Activated CD8-positive, alpha-beta T cell treated with anti-CD3 and anti-CD28 coated beads, Interleukin-2, amount 10 ng/mL, durations not matched to agents 7 days and 5 days (primary cell): Measurements from ENCODE around the gene IL17REL. TPM values are rescaled to one million over a fixed set of nuclear protein-coding genes. Genes with fewer than 3 reads are reported as not detected.

ENCODE experiments used
- ATAC-seq: fragments of 150-1000 bp; cut with Tn5 transposase; one replicate; pipeline ENCODE4 v1.10.0; 2021; ENCODE audit warnings: moderate library complexity
- CTCF ChIA-PET: fragments of 350-600 bp; sonication (Branson Sonifier 250); formaldehyde crosslinking; loops from one replicate; lab custom pipeline; 2021; ENCODE audit warnings: antibody characterized with exemption; lab: Charles Lee
- POLR2A ChIA-PET: fragments of 350-600 bp; sonication (Branson Sonifier 250); formaldehyde crosslinking; loops from one replicate; lab custom pipeline; 2021; ENCODE audit warnings: antibody characterized with exemption; lab: Charles Lee
- DNase-seq: peaks from one replicate; pipeline ENCODE4 v3.0.0-alpha.2; 2020
- H3K27ac Mint-ChIP-seq: one replicate; pipeline ENCODE4 v1.8.0; 2021; ENCODE audit warnings: mild to moderate bottlenecking, mixed read lengths
- H3K27me3 Mint-ChIP-seq: one replicate; pipeline ENCODE4 v1.8.0; 2021; ENCODE audit warnings: low read depth, mixed read lengths
- H3K36me3 Mint-ChIP-seq: one replicate; pipeline ENCODE4 v1.8.0; 2021; ENCODE audit warnings: low read depth, mixed read lengths
- H3K4me1 Mint-ChIP-seq: one replicate; pipeline ENCODE4 v1.8.0; 2021; ENCODE audit warnings: low read depth, mixed read lengths
- H3K4me3 Mint-ChIP-seq: one replicate; pipeline ENCODE4 v1.8.0; 2021; ENCODE audit warnings: mild to moderate bottlenecking, mixed read lengths
- H3K9me3 Mint-ChIP-seq: one replicate; pipeline ENCODE4 v1.8.0; 2022; ENCODE audit warnings: mixed read lengths; ENCODE audit not compliant: insufficient read depth
- total RNA-seq, 2 experiments: library from RNA; stranded (reverse); gene quantifications; one replicate each; pipeline ENCODE4 v1.2.3, GENCODE V29; 2021

The IL17REL gene
- total RNA-seq, 2 experiments from 2014 or later = not detected

DNA sequence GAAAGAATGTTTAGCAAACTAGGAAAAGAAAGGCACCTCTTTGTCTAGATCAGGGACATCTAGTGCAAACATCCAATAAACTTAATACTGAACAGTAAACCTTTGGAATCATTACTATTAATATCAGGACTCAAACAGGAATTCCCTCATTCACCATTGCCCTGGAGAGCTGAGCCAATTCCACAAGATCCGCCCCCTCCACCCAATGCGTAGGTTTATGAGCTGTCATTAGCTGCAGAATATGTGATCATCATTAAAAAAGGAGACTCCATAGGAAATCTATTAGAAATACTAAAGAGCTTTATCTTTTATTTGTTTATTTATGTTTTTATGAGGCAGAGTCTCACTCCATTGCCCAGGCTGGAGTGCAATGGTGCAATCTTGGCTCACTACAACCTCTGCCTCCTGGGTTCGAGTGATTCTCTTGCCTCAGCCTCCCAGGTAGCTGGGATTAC lies 5.5 kb downstream of the IL17REL start:
- POLR2A ChIA-PET = no interaction called here
- CTCF ChIA-PET = interaction anchor here (1.0 kb wide), 2 partner anchors 13 to 24 kb away, joined by 3 to 5 read pairs; no protein-coding TSS in a partner anchor
- no peaks in the 10 kb centered on the region for H3K9me3 Mint-ChIP-seq
- ATAC-seq (no peak), DNase-seq (no peak)
- H3K27ac Mint-ChIP-seq = no peak overlapping the region
- peaks cover 19% of the 10 kb centered on the region for H3K27me3 Mint-ChIP-seq
- peaks cover 7% of the 10 kb centered on the region for H3K4me1 Mint-ChIP-seq
- H3K4me3 Mint-ChIP-seq = no peak overlapping the region
- no peaks in the 10 kb centered on the region for H3K36me3 Mint-ChIP-seq

DNA sequence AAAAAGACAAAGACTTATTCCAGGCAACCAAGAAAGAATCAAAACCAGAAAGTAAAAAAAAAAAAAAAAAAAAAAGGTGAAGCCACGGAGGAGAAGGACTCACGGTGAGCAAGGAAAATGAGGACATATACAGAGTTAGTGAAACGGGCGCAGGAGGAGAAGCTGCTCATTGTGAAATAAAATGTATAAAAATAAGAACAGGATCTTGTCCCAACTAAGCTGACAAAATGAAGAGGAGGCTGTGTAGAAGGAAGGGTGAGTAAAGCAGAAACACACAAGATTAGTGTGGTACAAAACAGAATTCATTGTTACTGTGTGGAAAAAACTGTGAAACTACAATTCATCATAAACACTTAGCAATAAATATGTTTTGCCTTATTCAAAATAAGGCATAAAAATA lies 7.6 kb downstream of the IL17REL start:
- Mint-ChIP-seq H3K36me3 (no peaks in the 10 kb centered on the region), H3K9me3 (no peaks in the 10 kb centered on the region), H3K4me3 (no peak overlapping the region), H3K27ac (no peak overlapping the region), H3K27me3 (peaks cover 8% of the 10 kb centered on the region), H3K4me1 (no peaks in the 10 kb centered on the region)
- POLR2A ChIA-PET = no interaction called here
- ATAC-seq (no peak), DNase-seq (no peak)
- CTCF ChIA-PET = interaction anchor here (0.8 to 2.1 kb wide), 4 partner anchors 11 to 26 kb away, joined by 3 to 6 read pairs (median 5); no protein-coding TSS in a partner anchor

DNA sequence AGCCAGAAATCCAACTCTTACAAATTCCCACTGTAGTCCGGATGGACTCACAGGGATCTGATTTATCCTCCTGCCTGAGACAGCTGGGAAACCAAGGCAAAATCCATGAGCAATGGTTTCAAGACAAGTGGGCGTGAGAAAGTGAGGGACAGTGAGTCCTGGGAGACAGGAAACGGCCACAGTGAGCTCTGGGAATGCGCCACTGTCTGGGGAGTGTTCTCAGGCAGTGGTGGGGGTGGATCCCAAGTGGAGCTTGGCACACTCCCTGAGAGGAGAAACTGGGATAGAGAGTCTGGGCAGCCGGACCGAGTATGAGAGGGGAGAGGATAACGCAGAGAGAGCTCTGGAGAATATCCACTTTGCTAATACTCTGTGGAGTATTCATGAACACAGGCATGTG lies 9.8 kb downstream of the IL17REL start:
- peaks cover 5% of the 10 kb centered on the region for H3K27me3 Mint-ChIP-seq
- DNase-seq (no peak), ATAC-seq (no peak)
- no peaks in the 10 kb centered on the region for H3K36me3 Mint-ChIP-seq
- peaks cover 2% of the 10 kb centered on the region for H3K4me1 Mint-ChIP-seq
- H3K4me3 Mint-ChIP-seq = no peak overlapping the region
- POLR2A ChIA-PET = no interaction called here
- H3K9me3 Mint-ChIP-seq = no peaks in the 10 kb centered on the region
- CTCF ChIA-PET = no interaction called here
- no peak overlapping the region for H3K27ac Mint-ChIP-seq

DNA sequence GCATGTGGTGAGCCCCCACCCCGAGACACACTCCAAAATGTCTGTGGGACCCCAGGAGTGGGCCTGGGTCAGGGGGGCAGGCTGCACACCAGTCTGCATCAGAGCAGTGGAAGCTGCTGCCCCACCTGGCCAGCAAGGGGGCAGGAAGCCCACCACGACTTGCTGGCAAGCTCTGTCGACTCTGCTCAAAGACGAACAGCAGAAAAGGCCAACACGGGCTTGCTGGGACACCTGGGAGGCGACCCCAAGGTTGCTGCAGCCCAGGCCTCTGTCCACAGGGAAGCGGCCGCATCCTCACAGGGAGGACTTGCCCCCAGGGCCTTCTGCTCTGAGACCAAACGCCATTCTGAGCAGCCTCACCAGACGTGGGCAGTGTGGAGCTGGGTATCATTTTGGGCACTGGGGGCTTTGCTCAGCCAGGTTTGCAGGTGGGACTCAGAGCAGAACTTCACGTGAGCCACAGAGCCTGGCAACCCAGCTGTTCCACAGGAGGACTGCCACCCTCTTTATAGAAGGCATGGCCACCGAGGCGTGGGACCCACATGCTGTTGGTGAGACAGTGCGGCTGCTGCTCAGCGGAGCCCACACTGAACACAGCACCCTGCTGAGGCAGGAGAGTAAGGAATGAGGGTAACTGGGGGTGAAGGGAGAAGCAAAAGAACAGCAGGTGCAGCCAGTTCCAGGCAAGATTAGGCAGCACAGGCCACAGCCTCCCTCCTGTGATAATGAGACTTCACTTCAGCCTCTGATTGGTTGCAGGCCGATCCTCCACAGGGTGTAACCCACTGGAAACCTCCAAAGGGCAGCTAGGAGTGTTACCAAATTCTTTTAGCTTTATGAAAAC lies 11.0 kb downstream of the IL17REL start:
- no peak for DNase-seq
- H3K27me3 Mint-ChIP-seq = peaks cover 5% of the 10 kb centered on the region
- POLR2A ChIA-PET = no interaction called here
- no peak overlapping the region for H3K27ac Mint-ChIP-seq
- ATAC-seq = no peak
- H3K36me3 Mint-ChIP-seq = no peaks in the 10 kb centered on the region
- peaks cover 4% of the 10 kb centered on the region for H3K4me1 Mint-ChIP-seq
- H3K4me3 Mint-ChIP-seq = no peak overlapping the region
- CTCF ChIA-PET = no interaction called here
- no peaks in the 10 kb centered on the region for H3K9me3 Mint-ChIP-seq

DNA sequence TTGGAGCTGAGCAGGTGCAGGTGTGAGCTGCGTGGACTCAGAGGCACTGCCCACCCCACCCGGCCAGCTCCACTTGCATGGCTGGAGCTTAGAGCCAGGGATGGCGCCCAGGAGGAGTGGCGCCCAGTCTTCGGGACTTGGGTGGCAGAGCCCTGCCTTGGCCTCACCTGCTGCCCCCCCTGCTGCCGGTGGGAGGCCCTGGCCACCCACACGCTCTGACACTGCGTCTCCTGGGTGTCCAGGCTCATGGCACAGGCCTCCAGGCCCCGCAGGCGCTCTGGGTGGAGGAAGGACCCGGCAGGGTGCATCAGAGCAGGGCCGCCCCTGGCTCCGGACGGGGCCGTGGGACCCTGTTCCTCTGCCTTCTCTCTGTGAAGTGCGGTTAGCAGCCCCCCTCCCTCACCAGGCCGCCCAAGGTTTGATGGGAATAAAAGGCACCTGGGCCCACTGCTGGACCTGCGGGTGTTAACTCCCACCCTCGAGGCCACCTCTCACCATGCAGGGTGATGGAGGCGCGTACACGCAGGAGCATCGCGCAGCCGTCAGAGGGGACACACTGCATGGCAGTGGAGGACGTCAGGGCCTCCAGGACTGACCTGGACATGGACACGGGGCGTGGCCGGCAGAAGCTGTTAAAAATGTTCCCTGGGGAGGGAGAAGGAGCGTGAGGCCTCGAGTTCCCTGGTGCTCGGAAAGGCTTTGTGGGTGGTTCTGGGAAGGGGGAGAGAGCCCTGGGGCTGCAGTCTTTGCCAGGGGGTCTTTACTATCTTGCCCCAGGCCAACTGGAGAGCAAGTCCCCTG lies 11.8 kb downstream of the IL17REL start:
- no peak overlapping the region for H3K4me3 Mint-ChIP-seq
- H3K27ac Mint-ChIP-seq = no peak overlapping the region
- POLR2A ChIA-PET = no interaction called here
- H3K27me3 Mint-ChIP-seq = peaks cover 5% of the 10 kb centered on the region
- DNase-seq = no peak
- CTCF ChIA-PET = interaction anchor here (1.3 kb wide), 1 partner anchor 30 kb away, joined by 3 read pairs; no protein-coding TSS in a partner anchor
- ATAC-seq = no peak
- H3K4me1 Mint-ChIP-seq = peaks cover 4% of the 10 kb centered on the region
- no peaks in the 10 kb centered on the region for H3K9me3 Mint-ChIP-seq
- H3K36me3 Mint-ChIP-seq = no peaks in the 10 kb centered on the region

DNA sequence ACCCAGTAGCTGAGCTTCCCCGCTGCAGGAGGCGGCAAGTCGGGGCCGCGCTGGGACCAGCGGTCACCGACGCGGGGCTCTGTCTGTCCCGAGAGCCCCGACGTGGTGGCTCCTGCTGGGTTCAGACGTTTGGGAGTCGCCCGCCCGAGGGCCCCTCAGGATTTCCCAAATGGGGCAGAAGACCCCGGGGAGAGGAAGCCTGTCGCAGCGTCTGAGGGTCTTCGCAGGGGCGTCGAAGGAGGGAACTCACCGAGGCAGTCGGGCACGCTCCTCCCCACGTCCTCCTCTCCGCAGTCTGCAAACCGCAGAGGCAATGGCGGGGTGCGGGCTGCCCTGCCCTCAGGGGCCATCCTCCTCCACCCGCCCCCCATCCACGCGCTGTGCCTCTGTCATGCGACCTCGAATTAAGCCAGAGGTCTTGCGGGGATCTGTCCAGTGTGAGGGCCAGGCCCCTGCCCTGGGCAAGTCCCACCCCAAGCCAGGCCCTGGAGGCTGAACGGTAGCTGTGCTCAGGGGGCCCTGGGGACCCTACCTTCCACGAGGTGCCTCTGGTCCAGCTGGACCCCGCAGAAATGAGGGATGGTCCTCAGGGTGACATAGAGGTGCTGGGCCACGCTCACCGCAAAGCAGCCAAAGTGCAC lies 12.5 kb downstream of the IL17REL start:
- Mint-ChIP-seq H3K4me1 (peaks cover 4% of the 10 kb centered on the region), H3K36me3 (no peaks in the 10 kb centered on the region), H3K4me3 (no peak overlapping the region), H3K27ac (no peak overlapping the region), H3K9me3 (no peaks in the 10 kb centered on the region), H3K27me3 (peaks cover 3% of the 10 kb centered on the region)
- ChIA-PET CTCF (interaction anchor here (1.3 kb wide), 1 partner anchor 30 kb away, joined by 3 read pairs; no protein-coding TSS in a partner anchor), POLR2A (no interaction called here)
- DNase-seq (no peak), ATAC-seq (no peak)

DNA sequence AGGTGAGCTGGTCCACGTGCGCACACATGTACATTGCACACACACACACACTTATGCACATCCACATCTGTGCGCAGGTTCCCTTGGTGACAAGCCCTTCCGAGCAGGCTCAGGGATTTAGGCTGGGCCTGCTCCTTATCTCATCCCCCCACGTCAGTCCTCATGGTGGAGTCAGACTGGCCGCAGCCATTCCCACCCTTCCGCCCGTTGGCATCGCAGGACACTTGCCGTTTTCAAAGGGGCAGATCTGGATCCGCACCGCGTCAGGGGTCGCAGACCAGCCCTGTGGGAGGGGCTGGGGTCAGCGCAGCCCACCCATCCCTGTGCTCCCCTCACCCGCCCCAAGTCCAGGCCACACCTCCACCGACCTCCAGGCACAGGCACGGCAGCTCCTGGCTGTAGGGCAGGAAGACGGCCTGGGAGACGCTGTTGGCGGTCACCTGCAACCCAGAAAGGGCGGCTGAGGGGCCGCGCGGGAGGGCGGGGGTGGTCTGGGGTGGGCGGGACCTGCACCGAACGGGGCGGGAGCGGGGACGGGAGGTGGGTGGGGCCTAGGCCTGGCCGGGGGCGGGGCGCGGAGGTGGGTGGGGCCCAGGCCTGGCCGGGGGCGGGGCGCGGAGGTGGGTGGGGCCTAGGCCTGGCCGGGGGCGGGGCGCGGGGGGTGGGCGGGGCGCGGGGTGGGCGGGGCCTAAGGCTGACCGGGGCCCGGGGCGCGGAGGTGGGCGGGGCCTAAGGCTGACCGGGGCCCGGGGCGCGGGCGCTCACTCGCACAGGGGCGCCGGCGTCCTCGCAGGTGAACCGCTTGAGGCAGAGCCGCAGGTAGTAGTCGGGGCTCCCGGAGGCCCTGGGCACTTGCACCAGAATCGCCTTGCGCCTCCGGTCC lies 13.3 kb downstream of the IL17REL start:
- POLR2A ChIA-PET = no interaction called here
- H3K36me3 Mint-ChIP-seq = no peaks in the 10 kb centered on the region
- peaks cover 4% of the 10 kb centered on the region for H3K4me1 Mint-ChIP-seq
- CTCF ChIA-PET = no interaction called here
- H3K9me3 Mint-ChIP-seq = no peaks in the 10 kb centered on the region
- H3K4me3 Mint-ChIP-seq = no peak overlapping the region
- ATAC-seq = peak; percentile 27
- H3K27me3 Mint-ChIP-seq = peaks cover 2% of the 10 kb centered on the region
- no peak overlapping the region for H3K27ac Mint-ChIP-seq
- no peak for DNase-seq

DNA sequence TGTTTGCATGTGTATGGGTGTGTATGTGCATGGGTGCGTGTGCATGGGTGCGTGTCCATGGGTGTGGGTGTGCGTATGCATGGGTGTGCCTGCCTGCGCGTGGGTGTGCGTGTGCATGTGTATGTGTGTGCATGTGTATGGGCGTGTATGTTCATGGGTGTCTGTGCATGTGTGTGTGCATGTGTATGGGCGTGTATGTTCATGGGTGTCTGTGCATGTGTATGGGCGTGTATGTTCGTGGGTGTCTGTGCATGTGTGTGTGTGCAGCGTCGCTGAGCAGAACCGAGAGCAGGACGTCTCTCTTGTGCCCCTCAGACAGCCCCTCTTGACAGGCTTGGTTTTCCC lies 13.9 kb downstream of the IL17REL start:
- Mint-ChIP-seq H3K27me3 (peaks cover under 1% of the 10 kb centered on the region), H3K9me3 (no peaks in the 10 kb centered on the region), H3K4me1 (peaks cover 4% of the 10 kb centered on the region), H3K36me3 (no peaks in the 10 kb centered on the region), H3K27ac (no peak overlapping the region), H3K4me3 (no peak overlapping the region)
- ChIA-PET CTCF (no interaction called here), POLR2A (no interaction called here)
- no peak for ATAC-seq
- DNase-seq = no peak

DNA sequence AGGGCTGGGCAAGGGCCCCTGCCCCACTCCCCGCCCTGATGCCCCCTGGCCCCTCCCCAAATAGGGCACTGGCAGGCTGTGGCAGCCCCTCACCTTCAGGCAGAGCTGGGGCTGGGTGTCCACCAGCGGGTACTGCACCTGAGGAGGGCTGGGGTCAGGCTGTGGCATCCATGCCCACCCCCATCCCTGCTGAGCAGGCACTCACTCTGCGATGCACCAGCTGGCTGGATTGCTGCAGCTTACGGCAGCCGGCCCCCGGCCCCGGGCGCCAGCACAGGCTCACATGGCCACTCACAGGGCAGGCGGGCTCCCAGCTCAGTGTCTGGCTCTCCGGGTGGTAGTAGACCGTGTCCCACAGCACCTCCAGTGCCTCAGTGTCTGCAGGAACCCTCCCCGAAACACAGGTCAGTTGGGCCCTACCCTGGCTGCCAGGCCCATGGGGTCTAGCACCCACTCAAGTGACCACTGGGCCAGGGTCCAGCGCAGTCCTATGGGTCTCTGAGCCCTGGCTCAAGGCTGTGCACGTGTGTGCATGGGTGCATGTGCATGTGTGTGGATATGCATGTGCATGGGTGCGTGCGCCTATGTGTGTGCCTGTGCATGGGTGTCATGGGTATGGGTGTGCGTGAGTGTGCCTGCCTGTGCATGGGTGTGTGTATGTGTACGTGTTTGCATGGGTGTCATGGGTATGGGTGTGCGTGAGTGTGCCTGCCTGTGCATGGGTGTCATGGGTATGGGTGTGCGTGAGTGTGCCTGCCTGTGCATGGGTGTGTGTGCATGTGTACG lies 14.4 kb downstream of the IL17REL start:
- CTCF ChIA-PET = no interaction called here
- Mint-ChIP-seq H3K27me3 (no peaks in the 10 kb centered on the region), H3K27ac (no peak overlapping the region), H3K4me1 (peaks cover 4% of the 10 kb centered on the region), H3K36me3 (no peaks in the 10 kb centered on the region), H3K9me3 (no peaks in the 10 kb centered on the region), H3K4me3 (no peak overlapping the region)
- ATAC-seq = no peak
- DNase-seq = no peak
- POLR2A ChIA-PET = no interaction called here

DNA sequence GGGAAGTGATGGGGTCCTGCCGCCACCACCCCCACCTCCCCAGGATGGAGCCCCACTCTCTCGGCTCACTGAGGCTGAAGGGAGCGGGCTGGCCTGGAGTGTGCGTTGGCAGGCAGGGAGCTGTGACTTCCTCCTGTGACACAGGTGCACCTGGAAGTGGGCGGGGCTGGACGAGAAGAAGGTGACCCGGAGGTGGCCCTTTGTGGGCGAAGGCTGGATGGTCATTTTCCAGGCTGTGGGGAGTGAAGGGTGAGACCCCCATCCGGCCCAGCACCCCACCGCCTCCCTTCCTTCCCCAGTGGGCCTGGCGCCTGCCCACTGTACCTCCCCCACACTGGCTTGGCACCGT lies 15.3 kb downstream of the IL17REL start:
- Mint-ChIP-seq H3K27ac (no peak overlapping the region), H3K4me3 (no peak overlapping the region), H3K36me3 (no peaks in the 10 kb centered on the region), H3K9me3 (no peaks in the 10 kb centered on the region), H3K4me1 (peaks cover 4% of the 10 kb centered on the region), H3K27me3 (no peaks in the 10 kb centered on the region)
- ChIA-PET POLR2A (no interaction called here), CTCF (no interaction called here)
- ATAC-seq = no peak
- no peak for DNase-seq
